ENCODE results near the gene SLC9A9.

DNA sequence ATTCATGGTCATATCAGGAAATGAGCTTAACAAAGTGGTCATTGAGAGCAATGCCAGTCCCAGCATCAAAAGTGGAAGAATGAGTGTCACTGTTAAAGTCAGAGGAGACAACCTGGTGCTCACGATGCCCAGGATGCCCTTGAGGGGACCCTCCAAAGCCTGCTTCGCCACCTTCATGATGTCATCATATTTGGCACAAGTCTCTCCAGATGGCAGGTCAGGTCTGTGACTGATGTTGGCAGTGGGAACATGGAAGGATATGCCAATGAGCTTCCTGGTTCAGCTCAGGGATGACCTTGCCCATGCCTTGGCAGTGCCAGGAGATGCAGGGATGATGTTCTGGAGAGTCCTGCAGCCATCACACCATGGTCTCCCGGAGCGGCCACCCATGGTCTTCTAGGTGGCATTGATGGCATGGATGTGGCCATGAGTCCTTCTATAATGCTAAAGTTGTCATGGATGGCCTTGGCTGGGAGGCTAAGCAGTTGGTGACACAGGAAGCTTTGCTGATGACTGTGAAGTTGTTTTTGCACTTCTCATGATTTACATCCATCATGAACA is 344.9 kb downstream of the SLC9A9 start:
- TF ChIP-seq, protein P1, sequence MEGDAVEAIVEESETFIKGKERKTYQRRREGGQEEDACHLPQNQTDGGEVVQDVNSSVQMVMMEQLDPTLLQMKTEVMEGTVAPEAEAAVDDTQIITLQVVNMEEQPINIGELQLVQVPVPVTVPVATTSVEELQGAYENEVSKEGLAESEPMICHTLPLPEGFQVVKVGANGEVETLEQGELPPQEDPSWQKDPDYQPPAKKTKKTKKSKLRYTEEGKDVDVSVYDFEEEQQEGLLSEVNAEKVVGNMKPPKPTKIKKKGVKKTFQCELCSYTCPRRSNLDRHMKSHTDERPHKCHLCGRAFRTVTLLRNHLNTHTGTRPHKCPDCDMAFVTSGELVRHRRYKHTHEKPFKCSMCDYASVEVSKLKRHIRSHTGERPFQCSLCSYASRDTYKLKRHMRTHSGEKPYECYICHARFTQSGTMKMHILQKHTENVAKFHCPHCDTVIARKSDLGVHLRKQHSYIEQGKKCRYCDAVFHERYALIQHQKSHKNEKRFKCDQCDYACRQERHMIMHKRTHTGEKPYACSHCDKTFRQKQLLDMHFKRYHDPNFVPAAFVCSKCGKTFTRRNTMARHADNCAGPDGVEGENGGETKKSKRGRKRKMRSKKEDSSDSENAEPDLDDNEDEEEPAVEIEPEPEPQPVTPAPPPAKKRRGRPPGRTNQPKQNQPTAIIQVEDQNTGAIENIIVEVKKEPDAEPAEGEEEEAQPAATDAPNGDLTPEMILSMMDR (IDR thresholded peaks at IDR 0.05), result no peak
- TF ChIP-seq POLR2A (IDR thresholded peaks at IDR 0.05), result no peak

Data from thyroid gland (tissue), 4 donors.